HepG2 (cell line): ENCODE results near the gene ZBTB45. TPM values are rescaled to one million over a fixed set of nuclear protein-coding genes. Genes with fewer than 3 reads are reported as not detected.

Experiments
- ATAC-seq: fragments of 200-7000 bp; cut with Tn5 transposase; 3 replicates; pipeline ENCODE4 v1.9.1; 2020; ENCODE audit warnings: mild to moderate bottlenecking, moderate library complexity
- BruUV-seq: library from RNA; stranded (reverse); fragments of 400-500 nt; replicated peaks from 2 replicates; lab custom pipeline; 2021; lab: Mats Ljungman, UMichigan
- CTCF ChIA-PET: fragments of 300-600 bp; formaldehyde crosslinking; extraction: SDS; loops from one replicate; lab custom pipeline; 2021; ENCODE audit warnings: low total read pairs, inconsistent platforms, low intra/inter-chr PET ratio; lab: Yijun Ruan, JAX
- POLR2A ChIA-PET: fragments of 350-600 bp; sonication (Branson Sonifier 250); formaldehyde crosslinking; loops from one replicate; lab custom pipeline; 2020; ENCODE audit warnings: antibody characterized with exemption, inconsistent platforms; lab: Yijun Ruan, JAX
- DNase-seq: peaks from one replicate; pipeline ENCODE4 v3.0.0-alpha.2; 2015; ENCODE audit warnings: low spot score
- FAIRE-seq: peaks from 3 replicates; lab custom pipeline; 2011; peaks lifted over from hg19 to GRCh38; lab: Jason Lieb, UNC
- H2AFZ ChIP-seq: one replicate; pipeline ENCODE4 v1.6.1; 2011; ENCODE audit warnings: low read length, inconsistent platforms
- H3K27ac ChIP-seq: fragments of 300-600 bp; 3 replicates; pipeline ENCODE4 v1.8.0; 2011; ENCODE audit warnings: mixed run types, mild to moderate bottlenecking, mixed read lengths, low read length, inconsistent platforms; ENCODE audit not compliant: insufficient read depth; ENCODE audit errors: extremely low read length
- H3K27me3 ChIP-seq, 2 experiments: fragments of 200-600 bp in 1 of 2; 2 replicates in 1 of 2; 3 replicates in 1 of 2; pipeline versions ENCODE4 v1.6.0 to v1.8.0; 2011; ENCODE audit warnings: low read length in 2 of 2, mild to moderate bottlenecking in 2 of 2, moderate library complexity in 2 of 2, inconsistent platforms in 1 of 2; ENCODE audit not compliant: insufficient read depth in 2 of 2, control insufficient read depth in 1 of 2
- H3K36me3 ChIP-seq, 2 experiments: fragments of 200-600 bp in 1 of 2; replicated peaks in 1 of 2; 2 replicates in 1 of 2; 3 replicates in 1 of 2; pipeline versions ENCODE4 v1.5.1 to v1.8.0; 2011; ENCODE audit warnings: low read length in 2 of 2, inconsistent platforms in 1 of 2; ENCODE audit not compliant: insufficient read depth in 2 of 2, control insufficient read depth in 1 of 2
- H3K4me1 ChIP-seq: 2 replicates; pipeline ENCODE4 v1.5.1; 2012; ENCODE audit warnings: low read length, inconsistent platforms; ENCODE audit not compliant: insufficient read depth
- H3K4me2 ChIP-seq: 2 replicates; pipeline ENCODE4 v1.6.0; 2011; ENCODE audit warnings: low read depth, low read length, inconsistent platforms
- H3K4me3 ChIP-seq, 3 experiments: fragments of 200-600 bp in 1 of 3; sonication (generic), shearing (Covaris generic) in 1 of 3; replicated peaks in 1 of 3; 2 replicates each; pipeline ENCODE4 v1.5.1; 2011 to 2016; ENCODE audit warnings: low read length in 3 of 3, inconsistent platforms in 2 of 3, low read depth in 2 of 3, mild to moderate bottlenecking in 2 of 3, control low read depth in 1 of 3, mixed read lengths in 1 of 3; ENCODE audit not compliant: insufficient read depth in 1 of 3
- H3K79me2 ChIP-seq: one replicate; pipeline ENCODE4 v1.6.1; 2011; ENCODE audit warnings: low read length, inconsistent platforms; ENCODE audit not compliant: insufficient read depth
- H3K9ac ChIP-seq: 2 replicates; pipeline ENCODE4 v1.6.0; 2011; ENCODE audit warnings: mild to moderate bottlenecking, low read depth, low read length, inconsistent platforms; ENCODE audit not compliant: insufficient read depth
- H3K9me3 ChIP-seq: 2 replicates; pipeline ENCODE4 v1.5.1; 2012; ENCODE audit warnings: mild to moderate bottlenecking, low read length
- H4K20me1 ChIP-seq: 2 replicates; pipeline ENCODE4 v1.6.0; 2011; ENCODE audit warnings: inconsistent platforms, mild to moderate bottlenecking, low read length, moderate library complexity; ENCODE audit not compliant: insufficient read depth
- RBM22 ChIP-seq: fragments of 200-400 bp; formaldehyde crosslinking; optimal IDR thresholded peaks from 2 replicates; pipeline ENCODE3; 2017; ENCODE audit warnings: mild to moderate bottlenecking, low read length, moderate library complexity
- ZFP36 ChIP-seq: fragments of 150-350 bp; IDR thresholded peaks from 2 replicates; pipeline ENCODE4 v1.6.1; 2018; ENCODE audit warnings: borderline replicate concordance, low read length, low read depth; ENCODE audit not compliant: partially characterized antibody
- ZFP41 ChIP-seq: sonication (generic); formaldehyde crosslinking; IDR thresholded peaks from 2 replicates; pipeline ENCODE4 v1.4.0; 2020; ENCODE audit warnings: mild to moderate bottlenecking, missing genetic modification reagents, borderline replicate concordance
- ZNF430 ChIP-seq: sonication (generic); formaldehyde crosslinking; IDR thresholded peaks from 2 replicates; pipeline ENCODE4 v1.9.0; 2021; ENCODE audit warnings: mild to moderate bottlenecking, missing genetic modification reagents
- ZNF557 ChIP-seq: sonication (generic); formaldehyde crosslinking; IDR thresholded peaks from 2 replicates; pipeline ENCODE4 v1.4.0; 2020; ENCODE audit warnings: missing genetic modification reagents
- ZNF563 ChIP-seq: sonication (generic); formaldehyde crosslinking; IDR thresholded peaks from 2 replicates; pipeline ENCODE4 v1.8.0; 2022; ENCODE audit warnings: mild to moderate bottlenecking, moderate library complexity, missing genetic modification reagents
- ZNF607 ChIP-seq: sonication (generic); formaldehyde crosslinking; IDR thresholded peaks from 2 replicates; pipeline ENCODE4 v1.5.1; 2020; ENCODE audit warnings: missing genetic modification reagents, mild to moderate bottlenecking, borderline replicate concordance
- ZNF761 ChIP-seq: sonication (generic); formaldehyde crosslinking; conservative IDR thresholded peaks from 2 replicates; pipeline ENCODE4 v1.4.0; 2020; ENCODE audit warnings: mild to moderate bottlenecking, missing genetic modification reagents
- WGBS: methylation state at CpG from one replicate; pipeline ENCODE4 v1.1.6; 2017; ENCODE audit warnings: low lambda C conversion rate; 5-methylcytosine and 5-hydroxymethylcytosine counted together
- in situ Hi-C: cut with HindIII; loops from 2 replicates; pipeline ENCODE4 v1.10.0; 2017; ENCODE audit warnings: low pct_unique_long_range_greater_than_20kb; ENCODE audit not compliant: extremely low pct_ligation_motif_present
- intact Hi-C: fragments of 100-400 bp; cut with micrococcal nuclease; formaldehyde crosslinking; loops from one replicate; pipeline ENCODE4 v1.10.0; 2022; ENCODE audit not compliant: unreplicated experiment
- polyA plus RNA-seq, 8 experiments: library from polyadenylated mRNA; depleted of rRNA in 3 of 8; stranded (reverse) in 7 of 8; unstranded in 1 of 8; fragments of >200 nt; fragmentation: Illumina TruSeq in 4 of 8; extraction: Trizol in 4 of 8; gene quantifications; 2 replicates each; pipeline versions ENCODE4 v1.2.1 to v1.2.3, GENCODE V29; 2011 to 2016; ENCODE audit warnings: low read depth in 4 of 8, missing spikeins in 1 of 8, mixed read lengths in 1 of 8; ENCODE audit not compliant: insufficient read depth in 1 of 8
- total RNA-seq, 5 experiments: library from RNA; depleted of rRNA; stranded (reverse); fragments of >200 nt; fragmentation: Illumina TruSeq; extraction: Trizol; gene quantifications; 2 replicates each; pipeline ENCODE4 v1.2.3, GENCODE V29; 2016; ENCODE audit warnings: low read depth in 1 of 5

ZBTB45 gene
- total and polyA plus RNA-seq, 2 of the 13 experiments (the other 11 are each of a cell fraction or from before 2014, with no cell fraction given) = 3.0 to 3.7 TPM

GRCh38 chr19:58474997-58475713 is 44.5 kb downstream of the ZBTB45 start (continued):
- TF ChIP-seq ZFP41 = no peak
- peak; percentile 8 for TF ChIP-seq RBM22
- TF ChIP-seq ZNF557 (CRISPR knock-in tag) = peak; percentile 30; the same call in 1 of the 2 replicates
- 0 out of 2 replicates have a peak, but pooled peaks have one; percentile 10 for TF ChIP-seq ZNF607 (CRISPR knock-in tag)
- 0 out of 2 replicates have a peak, but pooled peaks have one; percentile 10 for TF ChIP-seq ZNF563
- TF ChIP-seq ZNF430 (CRISPR knock-in tag) = no peak

DNA sequence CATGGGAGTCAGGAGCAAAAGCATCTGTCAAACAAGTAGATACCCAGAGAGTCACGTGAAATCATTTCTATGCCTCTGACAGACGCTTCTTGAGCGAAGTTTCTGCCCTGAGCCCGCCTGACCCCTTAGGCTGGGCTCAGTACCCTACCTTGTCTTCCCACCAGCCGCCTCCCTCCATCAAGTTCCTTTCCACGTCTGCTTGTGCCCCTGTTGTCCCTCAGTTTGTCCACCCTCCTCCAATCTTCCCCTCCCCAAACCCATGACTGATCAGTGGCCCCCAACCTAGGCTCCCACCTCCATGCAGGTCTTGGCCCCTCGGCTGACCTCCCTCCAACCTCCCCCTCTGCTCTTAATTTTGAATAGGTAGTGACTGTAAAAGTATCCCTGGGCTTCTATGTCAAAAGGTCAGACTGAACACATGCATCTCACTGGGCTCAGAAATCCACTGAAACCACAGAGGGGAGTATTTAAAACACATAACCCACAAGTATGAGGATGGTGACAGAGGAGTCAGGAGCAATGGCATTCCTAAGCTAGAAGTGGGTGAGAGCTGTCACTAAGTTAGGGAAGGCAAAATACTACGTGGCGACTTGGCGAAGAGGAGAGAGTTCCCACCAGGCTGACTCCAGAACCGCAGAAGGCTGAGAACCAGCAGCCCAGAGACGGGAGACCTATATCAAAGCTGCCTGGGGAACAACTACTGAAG is 45.2 kb downstream of the ZBTB45 start:
- Histone ChIP-seq H4K20me1 (no peaks in the 10 kb centered on the region), H3K4me3 (no peak overlapping the region), H3K4me1 (peaks cover 20% of the 10 kb centered on the region), H2AFZ (no peak overlapping the region), H3K27ac (no peak overlapping the region), H3K9me3 (no peaks in the 10 kb centered on the region), H3K27me3 (no peaks in the 10 kb centered on the region; a peak in 1 of 5 replicates), H3K9ac (peak overlapping the region; percentile 73; the same call in 1 of the 2 replicates), H3K4me2 (no peak overlapping the region; the same call in 1 of the 2 replicates), H3K79me2 (no peaks in the 10 kb centered on the region), H3K36me3 (peaks cover 4 to 18% of the 10 kb centered on the region in 2 experiments; a peak in 4 of 5 replicates)
- CTCF ChIA-PET = no interaction called here
- no peak for FAIRE-seq
- DNase-seq = no peak
- TF ChIP-seq ZFP36 (no peak), ZNF761 (CRISPR knock-in tag) (no peak)
- POLR2A ChIA-PET = interaction anchor here (1.4 to 1.5 kb wide), 3 partner anchors 9 to 39 kb away, joined by 3 to 5 read pairs (median 4); partner anchors contain the start of gene SLC27A5
- intact Hi-C loops (no loop called here), in situ Hi-C loops (no loop called here)
- ATAC-seq = no peak
- WGBS = 92% methylated on average over 12 of the region's 12 CpGs
- BruUV-seq = TSS peak; percentile 28
